C4-2B (cell line): ENCODE measurements around the gene ASF1A.
A peak's percentile ranks its signal among the peaks of the same experiment; 100 is the strongest.

ENCODE experiments used
- H3K27ac ChIP-seq: fragments of 450-650 bp; 2 replicates; pipeline ENCODE4 v1.5.1; 2017
- CTCF ChIP-seq: fragments of 450-650 bp; conservative IDR thresholded peaks from 2 replicates; pipeline ENCODE4 v1.5.1; 2017; ENCODE audit warnings: mild to moderate bottlenecking
- ZFX ChIP-seq: fragments of 450-650 bp; IDR thresholded peaks from 2 replicates; pipeline ENCODE4 v1.6.1; 2017

Gene ASF1A

DNA sequence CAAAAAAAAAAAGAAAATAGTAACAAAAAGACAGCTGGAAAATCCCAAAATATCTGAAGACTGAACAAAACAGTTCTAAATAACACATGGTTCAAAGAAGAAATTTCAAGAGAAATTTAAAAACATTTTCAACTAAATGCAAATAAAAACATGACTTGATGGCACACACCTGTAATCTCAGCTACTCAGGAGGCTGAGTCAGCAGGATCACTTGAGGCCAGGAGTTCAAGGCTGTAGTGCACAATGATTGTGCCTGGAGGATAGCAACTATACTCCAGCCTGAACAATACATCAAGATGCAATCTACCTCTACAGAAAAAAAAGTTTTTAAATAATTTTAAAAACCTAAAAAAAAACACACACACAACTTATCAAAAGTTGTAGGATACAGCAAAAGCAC is 21.6 kb upstream of the ASF1A start:
- H3K27ac ChIP-seq: no peak overlapping the region
- TF ChIP-seq ZFX (no peak), CTCF (no peak)

DNA sequence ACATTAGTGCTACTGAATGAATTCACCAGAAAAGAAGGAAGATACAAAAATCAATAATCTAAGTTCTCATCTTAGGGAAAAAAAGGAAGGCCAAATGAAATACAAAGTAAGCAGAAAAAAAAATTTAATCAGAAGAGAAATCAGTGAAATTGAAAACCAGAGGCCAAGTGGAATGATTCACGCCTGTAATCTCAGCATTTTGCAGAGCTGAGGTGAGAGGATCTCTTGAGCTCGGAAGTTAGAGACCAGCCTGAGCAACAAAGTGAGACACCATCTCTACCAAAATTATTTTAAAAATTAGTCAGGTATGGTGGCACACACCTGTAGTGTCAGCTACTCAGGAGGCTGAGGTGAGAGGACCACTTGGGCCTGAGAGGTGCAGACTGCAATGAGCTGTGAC is 21.2 kb upstream of the ASF1A start:
- no peak overlapping the region for H3K27ac ChIP-seq
- TF ChIP-seq ZFX (no peak), CTCF (no peak)

GRCh38 chr6:118873239-118873638 is 20.7 kb upstream of the ASF1A start:
- no peak overlapping the region for H3K27ac ChIP-seq
- TF ChIP-seq CTCF (no peak), ZFX (no peak)

DNA sequence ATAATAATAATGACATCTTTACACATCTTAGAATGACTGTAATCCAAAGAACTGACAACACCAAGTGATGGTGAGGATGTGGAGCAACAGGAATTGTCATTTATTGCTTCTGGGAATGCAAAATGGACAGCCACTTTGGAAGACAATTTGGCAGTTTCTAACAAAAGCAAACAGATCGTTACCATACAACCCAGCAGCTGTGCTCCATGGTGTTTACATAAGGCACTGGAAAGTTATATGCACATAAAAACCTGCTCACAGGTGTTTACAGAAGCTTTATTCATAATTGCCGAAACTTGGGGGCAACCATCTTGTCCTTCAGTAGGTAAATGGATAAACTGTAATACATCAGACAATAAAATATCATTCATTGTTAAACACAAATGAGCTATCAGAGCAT is 18.3 kb upstream of the ASF1A start:
- H3K27ac ChIP-seq: no peak overlapping the region
- TF ChIP-seq ZFX (no peak), CTCF (no peak)

GRCh38 chr6:118876198-118876597 is 17.8 kb upstream of the ASF1A start:
- no peak overlapping the region for H3K27ac ChIP-seq
- TF ChIP-seq CTCF (no peak), ZFX (no peak)

DNA sequence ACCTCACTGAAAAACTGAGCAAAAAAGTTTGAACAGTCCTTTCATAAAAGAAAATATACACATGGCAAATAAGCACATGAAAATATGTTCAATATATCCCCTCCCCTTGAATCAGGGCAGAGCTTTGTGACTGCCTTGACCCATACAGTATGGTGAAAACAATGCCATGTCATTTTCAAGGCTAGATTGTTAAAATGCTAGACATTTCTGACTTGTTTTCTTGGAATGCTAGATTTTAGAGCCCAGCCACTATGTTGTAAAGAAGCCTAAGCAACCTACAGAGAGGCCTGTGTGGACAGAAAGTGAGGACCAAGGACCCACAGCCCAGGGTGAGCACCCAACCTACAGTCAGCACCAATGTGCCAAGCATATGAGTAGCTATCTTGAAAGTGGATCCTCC is 17.1 kb upstream of the ASF1A start:
- TF ChIP-seq CTCF: no peak
- no peak for TF ChIP-seq ZFX
- peak overlapping the region; percentile 53; the same call in 1 of the 2 replicates for H3K27ac ChIP-seq

- H3K27ac ChIP-seq: no peak overlapping the region
- TF ChIP-seq CTCF: no peak
- no peak for TF ChIP-seq ZFX
These were observed 16.1 kb upstream of the ASF1A start for GRCh38 chr6:118877806-118878205.
